Stimulated activated CD8-positive, alpha-beta memory T cell treated with anti-CD3 and anti-CD28 coated beads, Interleukin-7, amount 100 ng/mL, for 48 hours (primary cell): ENCODE results near the gene OAS3.
A peak's percentile ranks its signal among the peaks of the same experiment; 100 is the strongest.
"Not testable (repeated sequence)": the region's sequence is repeated elsewhere in the genome, so short reads cannot be mapped to it uniquely, and the experiment has no call there.

ENCODE experiments used
- DNase-seq, 2 donors: peaks; one replicate each; pipeline ENCODE4 v3.0.0-alpha.2; 2020; ENCODE audit warnings: low read depth in 1 of 2; ENCODE audit errors: extremely low read depth in 1 of 2

The OAS3 gene

GRCh38 chr12:112979041-112979680 lies 40.9 kb downstream of the OAS3 start:
- peak in 1 of 2 donors; percentile 22 for DNase-seq

GRCh38 chr12:112980491-112981158 lies 42.4 kb downstream of the OAS3 start:
- no peak for DNase-seq

GRCh38 chr12:112985642-112986290 lies 47.5 kb downstream of the OAS3 start:
- no peak for DNase-seq

GRCh38 chr12:112986291-112986800 lies 48.1 kb downstream of the OAS3 start:
- DNase-seq, result no peak

- no peak for DNase-seq
These were observed 49.3 kb downstream of the OAS3 start for GRCh38 chr12:112987561-112987960.

- DNase-seq, result no peak
These were observed 50.0 kb downstream of the OAS3 start for GRCh38 chr12:112988224-112988623.

- not testable (repeated sequence) for DNase-seq
These were observed 50.6 kb downstream of the OAS3 start for GRCh38 chr12:112988823-112989385.

- no peak for DNase-seq
These were observed 51.5 kb downstream of the OAS3 start for GRCh38 chr12:112989806-112990205.

- DNase-seq, result peak in 1 of 2 donors; percentile 39
These were observed 54.5 kb downstream of the OAS3 start for GRCh38 chr12:112992541-112993398.

- no peak for DNase-seq
These were observed 56.7 kb downstream of the OAS3 start for GRCh38 chr12:112995008-112995407.

GRCh38 chr12:112996501-112996900 lies 58.2 kb downstream of the OAS3 start:
- no peak for DNase-seq

GRCh38 chr12:112997506-112997905 lies 59.2 kb downstream of the OAS3 start:
- DNase-seq, result no peak

GRCh38 chr12:112998987-112999767 lies 60.9 kb downstream of the OAS3 start:
- DNase-seq, result no peak

GRCh38 chr12:113000433-113000832 lies 62.2 kb downstream of the OAS3 start:
- DNase-seq, result no peak

- DNase-seq, result no peak
These were observed 63.9 kb downstream of the OAS3 start for GRCh38 chr12:113002155-113002554.

GRCh38 chr12:113002676-113003075 lies 64.4 kb downstream of the OAS3 start:
- DNase-seq, result no peak

- DNase-seq, result no peak
These were observed 65.4 kb downstream of the OAS3 start for GRCh38 chr12:113003636-113004035.

GRCh38 chr12:113005762-113006161 lies 67.5 kb downstream of the OAS3 start:
- DNase-seq, result no peak

GRCh38 chr12:113006206-113006605 lies 67.9 kb downstream of the OAS3 start:
- DNase-seq, result no peak

GRCh38 chr12:113006641-113007040 lies 68.4 kb downstream of the OAS3 start:
- no peak for DNase-seq
